ENCODE results near the gene AP3B1. TPM values are rescaled to one million over a fixed set of nuclear protein-coding genes. Genes with fewer than 3 reads are reported as not detected.

The AP3B1 gene
- polyA plus RNA-seq, 3 donors, result 64.6 to 73.5 (median 68.9) TPM

GRCh38 chr5:78006449-78006848, 288.0 kb downstream of the AP3B1 start:
- DNase-seq, result no peak

- DNase-seq, result no peak
Observed at GRCh38 chr5:78005021-78005785, 289.3 kb downstream of the AP3B1 start.

GRCh38 chr5:78004559-78004958, 289.9 kb downstream of the AP3B1 start:
- DNase-seq, result no peak

GRCh38 chr5:78003919-78004318, 290.6 kb downstream of the AP3B1 start:
- no peak for DNase-seq

DNA sequence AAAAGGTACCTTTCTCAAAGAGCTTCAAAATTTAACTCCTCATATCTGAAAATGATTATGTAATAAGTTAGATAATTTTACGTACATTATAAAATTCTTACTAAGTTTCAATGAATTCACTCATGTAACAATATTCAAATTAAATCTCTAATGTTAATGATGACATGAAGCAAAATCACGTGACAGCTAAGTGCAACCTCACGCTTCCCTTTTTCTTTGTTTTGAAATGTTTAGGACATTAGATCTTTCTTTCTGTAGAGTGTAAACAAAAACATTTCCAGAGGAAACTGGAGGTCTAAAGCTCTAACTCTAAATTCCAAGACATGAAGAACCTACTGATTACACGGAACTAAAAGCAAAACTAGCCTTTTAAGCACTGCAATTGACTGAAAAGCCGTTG, 291.0 kb downstream of the AP3B1 start:
- no peak for DNase-seq

GRCh38 chr5:78002690-78003089, 291.8 kb downstream of the AP3B1 start:
- no peak for DNase-seq

GRCh38 chr5:78001197-78001596, 293.3 kb downstream of the AP3B1 start:
- no peak for DNase-seq

DNA sequence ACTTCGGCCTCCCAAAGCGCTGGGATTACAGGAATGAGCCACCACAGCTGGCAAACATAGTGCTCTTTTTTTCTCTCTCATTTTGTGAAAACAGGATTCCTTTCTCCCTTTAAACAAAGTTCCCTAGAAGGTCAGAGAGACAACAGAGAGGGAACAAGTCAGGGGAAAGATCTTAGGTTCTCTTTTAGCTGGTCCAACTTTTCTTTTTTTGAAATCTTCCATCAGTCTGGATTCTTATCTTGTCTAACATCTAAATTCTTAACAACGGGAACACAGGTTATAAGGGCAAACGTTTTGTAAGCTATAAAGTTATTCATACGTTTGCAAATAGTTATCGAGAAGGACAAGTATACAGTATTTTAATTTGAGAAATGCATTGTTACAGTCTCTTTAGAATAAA, 294.3 kb downstream of the AP3B1 start:
- no peak for DNase-seq

GRCh38 chr5:77999399-77999798, 295.1 kb downstream of the AP3B1 start:
- DNase-seq, result no peak

GRCh38 chr5:77996943-77997342, 297.6 kb downstream of the AP3B1 start:
- DNase-seq, result no peak

- DNase-seq, result no peak
Observed at GRCh38 chr5:77995793-77996409, 298.6 kb downstream of the AP3B1 start.

GRCh38 chr5:77994943-77995342, 299.6 kb downstream of the AP3B1 start:
- DNase-seq, result no peak

DNA sequence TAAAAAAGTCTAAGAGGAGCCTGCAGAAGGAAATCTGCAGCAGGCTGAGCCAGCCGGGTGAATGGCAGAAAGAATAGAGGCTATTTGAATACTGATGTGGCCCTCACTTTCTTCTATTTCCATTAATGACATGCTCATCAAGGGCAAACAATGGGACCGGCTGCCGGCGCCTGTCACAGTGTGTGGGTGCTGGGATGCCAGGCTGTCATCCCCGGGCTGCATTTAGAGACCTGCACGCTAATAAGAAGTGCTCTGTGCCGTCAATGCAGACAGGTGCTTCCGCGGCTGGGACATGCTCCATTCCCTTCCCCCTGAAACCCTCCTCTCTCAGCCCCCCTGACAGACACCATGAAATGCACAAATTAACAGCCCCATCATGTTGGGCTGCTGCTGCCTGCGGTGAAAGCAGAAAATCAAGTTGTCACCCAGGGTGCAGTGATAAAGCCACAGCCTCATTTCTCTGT, 300.6 kb downstream of the AP3B1 start:
- no peak for DNase-seq

GRCh38 chr5:77993141-77993854, 301.2 kb downstream of the AP3B1 start:
- DNase-seq, result no peak

DNA sequence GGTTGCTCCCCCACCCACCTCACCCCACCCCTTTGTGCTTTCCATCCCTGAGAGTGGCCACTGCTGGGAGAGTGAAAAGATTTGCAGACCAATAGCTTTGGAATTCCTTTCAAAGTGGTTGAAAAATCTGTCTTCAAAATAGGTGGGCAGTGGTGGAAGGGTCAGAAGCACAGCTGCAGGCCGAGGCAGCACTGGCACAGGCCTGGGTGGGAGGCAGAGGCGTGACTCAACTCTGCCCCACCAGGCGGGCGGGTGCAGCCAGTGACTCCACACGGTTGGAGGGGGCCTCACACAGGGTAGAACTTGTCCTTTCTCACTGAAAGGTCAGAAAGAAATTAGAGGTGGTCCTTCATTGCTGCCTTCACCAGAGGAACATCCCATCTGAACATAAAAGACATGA, 303.4 kb downstream of the AP3B1 start:
- no peak for DNase-seq

DNA sequence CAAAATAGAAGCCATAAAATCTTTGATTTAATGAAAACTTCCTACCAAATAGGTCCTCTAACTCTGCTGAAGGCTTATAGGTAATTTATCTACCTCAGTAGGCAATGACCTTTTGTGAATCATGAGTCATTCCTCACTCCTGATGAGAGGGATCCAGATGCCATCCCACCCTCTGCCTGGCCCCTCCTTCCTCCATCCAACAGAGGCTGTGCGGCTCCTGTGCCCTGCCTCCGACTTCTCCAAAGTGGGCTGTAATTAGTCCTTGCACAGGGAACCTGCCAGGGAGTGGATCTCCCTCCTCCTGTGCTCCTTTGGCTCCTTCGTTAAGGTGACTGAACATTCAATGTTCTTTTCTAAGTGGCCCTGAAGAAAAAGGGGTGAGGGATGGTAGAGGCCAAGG, 304.5 kb downstream of the AP3B1 start:
- no peak for DNase-seq

DNA sequence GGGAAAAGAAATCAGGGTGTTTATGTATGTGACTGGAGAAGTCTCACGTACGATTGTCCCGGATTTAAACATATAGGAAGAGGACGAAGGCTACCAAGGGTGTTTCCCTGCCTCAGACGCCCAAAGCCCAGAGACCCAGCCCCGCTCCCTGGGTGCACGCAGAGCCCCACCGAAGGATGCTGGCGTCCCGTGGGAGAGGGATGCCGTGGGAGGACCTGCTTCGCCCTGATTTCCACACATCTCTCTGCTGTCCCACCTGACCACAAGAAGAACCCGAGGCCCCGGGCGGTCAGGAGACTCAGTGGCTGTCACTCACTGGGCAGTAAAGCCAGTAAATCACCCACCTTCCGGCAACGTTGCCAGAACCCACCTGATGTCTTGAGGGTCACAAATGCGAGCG, 306.5 kb downstream of the AP3B1 start:
- DNase-seq, result no peak

- no peak for DNase-seq
Observed at GRCh38 chr5:77987331-77987730, 307.2 kb downstream of the AP3B1 start.

- no peak for DNase-seq
Observed at GRCh38 chr5:77986261-77986660, 308.2 kb downstream of the AP3B1 start.

DNA sequence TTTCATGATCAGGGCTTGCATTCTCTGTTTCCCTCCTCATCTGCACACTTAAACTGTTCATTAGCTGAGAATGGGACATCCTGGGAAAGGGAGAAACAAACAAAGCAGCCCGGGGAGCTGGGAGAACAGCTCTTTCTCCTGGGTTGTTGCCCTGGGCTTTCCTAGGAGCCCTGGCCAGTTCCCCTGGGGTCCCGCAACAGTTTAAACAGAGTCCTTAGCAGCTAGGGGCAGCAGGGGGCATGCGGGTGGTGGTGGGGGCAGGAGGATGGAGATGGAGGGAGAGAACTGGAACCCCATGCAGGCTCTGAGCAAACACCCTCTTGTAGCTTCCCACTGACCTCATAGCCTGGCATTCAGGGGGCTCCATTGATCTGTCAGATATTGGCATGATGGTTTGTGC, 309.3 kb downstream of the AP3B1 start:
- no peak for DNase-seq

- DNase-seq, result no peak
Observed at GRCh38 chr5:77984587-77984986, 309.9 kb downstream of the AP3B1 start.

GRCh38 chr5:77983482-77984199, 310.9 kb downstream of the AP3B1 start:
- no peak for DNase-seq

Measured in renal pelvis (tissue), 4 donors.